Measurements from ENCODE around the gene BCL10.

The BCL10 gene

GRCh38 chr1:85278853-85279314 lies 2.5 kb upstream of the BCL10 start (continued):
- TF ChIP-seq CTCF (tag by site-specific recombination; IDR thresholded peaks at IDR 0.05): no peak
- no peak for TF ChIP-seq ZNF416 (tag by site-specific recombination; IDR thresholded peaks at IDR 0.05)
- no peak for TF ChIP-seq ZNF24 (tag by site-specific recombination; IDR thresholded peaks at IDR 0.05)
- no peak for TF ChIP-seq ZNF157 (tag by site-specific recombination; IDR thresholded peaks at IDR 0.05)
- no peak for TF ChIP-seq ZNF677 (tag by site-specific recombination; IDR thresholded peaks at IDR 0.05)
- no peak for TF ChIP-seq IKZF3 (tag by site-specific recombination; IDR thresholded peaks at IDR 0.05)
- TF ChIP-seq ZNF221 (tag by site-specific recombination; IDR thresholded peaks at IDR 0.05; ENCODE audit: borderline replicate concordance): no peak
- 0 out of 2 replicates have a peak, but pooled peaks have one; percentile 15 for TF ChIP-seq ZNF184 (tag by site-specific recombination; IDR thresholded peaks at IDR 0.05)
- TF ChIP-seq ZBTB7A (tag by site-specific recombination; IDR thresholded peaks at IDR 0.05; ENCODE audit: low read depth): no peak
- no peak for TF ChIP-seq ZBTB44 (tag by site-specific recombination; IDR thresholded peaks at IDR 0.05)
- TF ChIP-seq ZNF704 (tag by site-specific recombination; IDR thresholded peaks at IDR 0.05): no peak
- TF ChIP-seq ZNF239 (tag by site-specific recombination; IDR thresholded peaks at IDR 0.05): no peak
- TF ChIP-seq ZBTB49 (tag by site-specific recombination; IDR thresholded peaks at IDR 0.05; ENCODE audit: low read depth): no peak
- no peak for TF ChIP-seq ZNF2 (tag by site-specific recombination; IDR thresholded peaks at IDR 0.05)
- TF ChIP-seq ZNF768 (tag by site-specific recombination; IDR thresholded peaks at IDR 0.05): no peak
- TF ChIP-seq ZNF37A (tag by site-specific recombination; IDR thresholded peaks at IDR 0.05): no peak
- TF ChIP-seq INSM2 (tag by site-specific recombination; IDR thresholded peaks at IDR 0.05): peak; percentile 51; the same call in 1 of the 2 replicates
- peak; percentile 57 for TF ChIP-seq GLIS1 (tag by site-specific recombination; IDR thresholded peaks at IDR 0.05)
- TF ChIP-seq PRDM2 (tag by site-specific recombination; IDR thresholded peaks at IDR 0.05; ENCODE audit: borderline replicate concordance): no peak
- no peak for TF ChIP-seq ZNF362 (tag by site-specific recombination; IDR thresholded peaks at IDR 0.05)
- TF ChIP-seq ZSCAN5A (tag by site-specific recombination; IDR thresholded peaks at IDR 0.05): no peak
- TF ChIP-seq ZFP69B (tag by site-specific recombination; IDR thresholded peaks at IDR 0.05): no peak
- no peak for TF ChIP-seq ZNF529 (tag by site-specific recombination; IDR thresholded peaks at IDR 0.05; ENCODE audit: insufficient replicate concordance)
